Keratinocyte (primary cell): ENCODE results near the gene GOLGA2.

Source experiments
- CTCF ChIP-seq, 3 experiments: IDR thresholded peaks in 1 of 3; conservative IDR thresholded peaks in 1 of 3; optimal IDR thresholded peaks in 1 of 3; 2 replicates in 2 of 3; 3 replicates in 1 of 3; pipeline versions ENCODE3 to v1.5.1; 2011; ENCODE audit warnings: low read length in 3 of 3, mild to moderate bottlenecking in 3 of 3, moderate library complexity in 2 of 3, control low read depth in 1 of 3, inconsistent platforms in 1 of 3; ENCODE audit not compliant: insufficient read depth in 2 of 3; ENCODE audit errors: extremely low read depth in 1 of 3
- EZH2 ChIP-seq: IDR thresholded peaks from one replicate; pipeline ENCODE4 v1.6.1; 2012; ENCODE audit warnings: inconsistent platforms, mild to moderate bottlenecking, low read length, moderate library complexity

GRCh38 chr9:128253991-128254346 lies 21.8 kb downstream of the GOLGA2 start:
- TF ChIP-seq EZH2 = no peak
- TF ChIP-seq CTCF (optimal IDR thresholded peaks at IDR 0.05 in 1 of 3, IDR thresholded peaks at IDR 0.05 in 1 of 3, conservative IDR thresholded peaks at IDR 0.05 in 1 of 3; ENCODE audit: extremely low read depth in 1 of 3, insufficient read depth in 2 of 3, low read length in 3 of 3) = no peak
